ENCODE results near the gene VOPP1. TPM values are rescaled to one million over a fixed set of nuclear protein-coding genes. Genes with fewer than 3 reads are reported as not detected.

Gene VOPP1
- total and polyA plus RNA-seq, 3 experiments from 2014 or later, result 34.8 to 67.3 (median 65.6) TPM

DNA sequence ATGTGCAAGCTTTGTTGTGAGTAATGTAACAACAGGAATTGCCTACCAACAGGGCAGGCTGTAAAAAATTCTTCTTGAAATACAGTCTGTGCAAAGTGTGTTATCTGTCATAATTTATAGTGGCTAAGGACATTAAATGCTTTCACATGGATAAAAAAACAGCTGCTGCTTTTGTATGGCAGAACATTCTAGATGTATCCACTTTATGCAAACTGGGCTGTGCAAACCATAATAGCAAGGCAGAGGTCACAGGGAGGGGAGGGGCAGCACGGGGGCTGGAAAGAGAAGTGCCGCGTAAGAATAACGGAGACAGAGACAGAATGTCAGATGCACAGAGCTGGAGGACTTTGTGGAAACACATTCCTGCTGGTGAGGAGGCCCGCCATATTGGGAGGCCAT lies 86.1 kb downstream of the VOPP1 start:
- H3K36me3 ChIP-seq (ENCODE audit: insufficient read depth, low read length), result peaks cover 24% of the 10 kb centered on the region
- no peak for DNase-seq
- no peaks in the 10 kb centered on the region for H3K27me3 ChIP-seq (ENCODE audit: insufficient read depth, low read length, poor library complexity, severe bottlenecking)
- Mint-ChIP-seq H3K4me3 (no peak overlapping the region), H3K4me1 (peaks cover 45 to 90% (median 63%) of the 10 kb centered on the region in 3 donors), H3K36me3 (peaks cover 3 to 91% (median 19%) of the 10 kb centered on the region in 3 donors), H3K27me3 (no peaks in the 10 kb centered on the region), H3K27ac (peak overlapping the region in 1 of 8 donors; percentile 60), H3K9me3 (no peaks in the 10 kb centered on the region)
- ChIA-PET CTCF (no interaction called here), POLR2A (no interaction called here)
- no peak overlapping the region for H3K4me3 ChIP-seq (ENCODE audit: low read length)
- H3K9me3 ChIP-seq (ENCODE audit: low read length), result no peaks in the 10 kb centered on the region
- peaks cover 24% of the 10 kb centered on the region for H3K4me1 ChIP-seq (ENCODE audit: insufficient read depth, low read length)
- H3K27ac ChIP-seq (ENCODE audit: low read depth, low read length), result no peak overlapping the region

DNA sequence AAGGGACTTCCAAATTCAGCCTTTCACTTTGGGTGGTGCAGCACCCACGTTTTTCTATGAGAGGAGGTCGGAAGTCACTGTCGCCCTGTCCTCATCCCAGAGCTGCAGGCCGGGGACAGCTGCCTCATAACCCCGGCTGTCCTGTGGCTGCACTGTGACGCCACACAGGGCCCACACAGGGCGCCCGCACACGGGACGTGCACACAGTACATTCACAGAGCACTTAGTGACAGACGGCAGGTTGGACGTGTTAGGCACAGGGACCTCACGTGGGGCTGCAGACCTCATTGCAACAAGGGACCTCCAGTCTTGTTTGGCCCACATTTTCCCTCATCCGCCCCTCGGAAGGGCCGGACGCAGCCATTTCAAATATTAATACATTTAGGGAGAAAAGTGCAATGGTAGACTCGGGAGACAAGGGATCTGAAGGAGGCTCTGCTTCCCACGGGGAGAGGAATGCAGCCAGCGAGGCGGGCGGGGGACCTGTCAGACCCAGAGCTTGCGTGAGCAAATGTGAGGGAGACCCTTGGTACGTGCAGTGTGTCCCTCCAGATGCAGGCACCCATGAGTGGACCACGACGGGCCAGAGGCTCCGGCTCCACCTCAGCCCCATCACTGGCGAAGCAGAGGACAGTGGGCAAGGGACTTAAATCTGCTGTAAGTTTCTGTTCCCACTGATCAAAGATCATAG lies 86.7 kb downstream of the VOPP1 start:
- Mint-ChIP-seq H3K9me3 (no peaks in the 10 kb centered on the region), H3K4me1 (peaks cover 49 to 91% (median 68%) of the 10 kb centered on the region in 3 donors), H3K27me3 (no peaks in the 10 kb centered on the region), H3K4me3 (no peak overlapping the region), H3K36me3 (peaks cover 3 to 89% (median 22%) of the 10 kb centered on the region in 3 donors), H3K27ac (peak overlapping the region in 1 of 8 donors; percentile 70)
- Histone ChIP-seq H3K4me1 (ENCODE audit: insufficient read depth, low read length) (peaks cover 24% of the 10 kb centered on the region), H3K27me3 (ENCODE audit: insufficient read depth, low read length, poor library complexity, severe bottlenecking) (no peaks in the 10 kb centered on the region), H3K9me3 (ENCODE audit: low read length) (no peaks in the 10 kb centered on the region), H3K27ac (ENCODE audit: low read depth, low read length) (no peak overlapping the region), H3K36me3 (ENCODE audit: insufficient read depth, low read length) (peaks cover 22% of the 10 kb centered on the region), H3K4me3 (ENCODE audit: low read length) (no peak overlapping the region)
- POLR2A ChIA-PET, result no interaction called here
- DNase-seq, result no peak
- CTCF ChIA-PET, result no interaction called here

DNA sequence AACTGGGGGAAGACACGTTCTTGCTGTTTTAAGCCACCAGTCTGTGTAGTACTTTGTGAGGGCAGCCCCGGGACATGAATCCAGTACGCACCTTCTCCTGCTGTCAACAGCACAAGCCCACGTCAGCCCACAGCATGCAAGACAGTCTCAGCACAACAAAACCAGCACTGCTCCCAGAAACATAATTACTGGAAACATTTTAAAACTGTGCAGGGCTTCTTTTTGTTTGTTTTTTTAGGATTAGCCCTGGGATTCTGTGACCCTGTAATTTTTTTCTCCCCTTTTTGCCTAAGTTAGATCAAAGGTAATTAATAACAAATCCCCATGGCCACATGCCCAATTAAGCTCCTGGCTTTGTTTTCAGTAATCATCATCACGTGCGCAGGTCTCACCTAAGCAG lies 87.5 kb downstream of the VOPP1 start:
- H3K27ac Mint-ChIP-seq, result peak overlapping the region in 2 of 8 donors; percentile 13 to 17
- peaks cover 3 to 80% (median 24%) of the 10 kb centered on the region in 3 donors for H3K36me3 Mint-ChIP-seq
- H3K27me3 Mint-ChIP-seq, result no peaks in the 10 kb centered on the region
- H3K9me3 Mint-ChIP-seq, result no peaks in the 10 kb centered on the region
- H3K36me3 ChIP-seq (ENCODE audit: insufficient read depth, low read length), result peaks cover 14% of the 10 kb centered on the region
- no peak overlapping the region for H3K27ac ChIP-seq (ENCODE audit: low read depth, low read length)
- ChIA-PET POLR2A (no interaction called here), CTCF (no interaction called here)
- no peak overlapping the region for H3K4me3 Mint-ChIP-seq
- H3K4me1 ChIP-seq (ENCODE audit: insufficient read depth, low read length), result peaks cover 24% of the 10 kb centered on the region
- DNase-seq, result no peak
- peaks cover 50 to 92% (median 72%) of the 10 kb centered on the region in 3 donors for H3K4me1 Mint-ChIP-seq
- H3K27me3 ChIP-seq (ENCODE audit: insufficient read depth, low read length, poor library complexity, severe bottlenecking), result no peaks in the 10 kb centered on the region
- H3K4me3 ChIP-seq (ENCODE audit: low read length), result no peak overlapping the region
- no peaks in the 10 kb centered on the region for H3K9me3 ChIP-seq (ENCODE audit: low read length)

DNA sequence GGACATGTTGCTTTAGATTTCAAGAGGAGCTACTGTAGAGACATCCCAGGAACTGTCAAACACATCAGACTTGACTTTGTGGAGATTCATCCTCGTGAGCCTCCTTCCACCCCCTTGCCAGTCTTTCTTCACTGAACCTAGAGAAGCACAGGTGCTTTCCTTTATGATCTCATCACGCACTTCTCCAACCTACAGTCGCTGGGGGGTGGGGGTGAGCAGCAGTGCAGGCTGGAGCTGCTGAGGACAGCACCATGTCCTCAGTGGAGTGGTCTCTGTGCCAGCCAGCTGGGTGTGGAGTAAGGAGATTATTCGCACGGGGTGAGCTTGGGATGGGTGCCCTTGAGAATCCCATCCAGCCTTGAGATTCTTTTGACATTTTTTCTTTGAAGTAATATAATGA lies 88.1 kb downstream of the VOPP1 start:
- H3K27ac ChIP-seq (ENCODE audit: low read depth, low read length), result no peak overlapping the region
- Mint-ChIP-seq H3K4me1 (peaks cover 46 to 92% (median 72%) of the 10 kb centered on the region in 3 donors), H3K9me3 (no peaks in the 10 kb centered on the region), H3K27me3 (no peaks in the 10 kb centered on the region), H3K36me3 (peaks cover 3 to 75% (median 24%) of the 10 kb centered on the region in 3 donors), H3K4me3 (no peak overlapping the region), H3K27ac (peak overlapping the region in 7 of 8 donors; percentile 0 to 81 (median 42))
- H3K9me3 ChIP-seq (ENCODE audit: low read length), result no peaks in the 10 kb centered on the region
- no peak for DNase-seq
- H3K27me3 ChIP-seq (ENCODE audit: insufficient read depth, low read length, poor library complexity, severe bottlenecking), result no peaks in the 10 kb centered on the region
- ChIA-PET POLR2A (no interaction called here), CTCF (no interaction called here)
- H3K4me3 ChIP-seq (ENCODE audit: low read length), result no peak overlapping the region
- peaks cover 9% of the 10 kb centered on the region for H3K36me3 ChIP-seq (ENCODE audit: insufficient read depth, low read length)
- peaks cover 24% of the 10 kb centered on the region for H3K4me1 ChIP-seq (ENCODE audit: insufficient read depth, low read length)

DNA sequence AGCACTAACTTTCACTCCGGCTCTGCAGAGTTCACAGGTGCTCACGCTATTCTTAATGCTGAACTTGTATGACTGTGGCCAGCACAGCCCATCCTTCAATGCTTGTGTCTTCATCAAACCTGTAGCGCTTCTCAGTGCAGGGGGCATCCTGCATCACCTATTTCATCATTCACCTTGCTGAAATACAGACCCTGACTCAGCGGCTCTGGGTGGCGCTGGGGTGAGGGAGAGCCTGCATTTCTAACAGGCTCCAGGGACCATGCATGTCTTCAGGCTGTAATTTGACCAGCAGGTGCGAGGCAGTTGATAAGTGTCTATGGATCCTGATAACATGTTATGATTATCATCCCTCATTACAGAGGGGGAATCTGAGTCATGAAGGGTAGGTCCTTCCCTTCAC lies 89.3 kb downstream of the VOPP1 start:
- ChIA-PET POLR2A (no interaction called here), CTCF (no interaction called here)
- H3K27me3 Mint-ChIP-seq, result no peaks in the 10 kb centered on the region
- H3K36me3 Mint-ChIP-seq, result peaks cover 3 to 63% (median 24%) of the 10 kb centered on the region in 3 donors
- H3K4me1 ChIP-seq (ENCODE audit: insufficient read depth, low read length), result peaks cover 23% of the 10 kb centered on the region
- no peaks in the 10 kb centered on the region for H3K27me3 ChIP-seq (ENCODE audit: insufficient read depth, low read length, poor library complexity, severe bottlenecking)
- no peaks in the 10 kb centered on the region for H3K9me3 Mint-ChIP-seq
- H3K27ac Mint-ChIP-seq, result peak overlapping the region in 3 of 8 donors; percentile 12 to 68 (median 37)
- H3K4me3 Mint-ChIP-seq, result no peak overlapping the region
- peaks cover 41 to 91% (median 71%) of the 10 kb centered on the region in 3 donors for H3K4me1 Mint-ChIP-seq
- peaks cover 4% of the 10 kb centered on the region for H3K36me3 ChIP-seq (ENCODE audit: insufficient read depth, low read length)
- no peak overlapping the region for H3K27ac ChIP-seq (ENCODE audit: low read depth, low read length)
- no peak for DNase-seq
- no peak overlapping the region for H3K4me3 ChIP-seq (ENCODE audit: low read length)
- no peaks in the 10 kb centered on the region for H3K9me3 ChIP-seq (ENCODE audit: low read length)

DNA sequence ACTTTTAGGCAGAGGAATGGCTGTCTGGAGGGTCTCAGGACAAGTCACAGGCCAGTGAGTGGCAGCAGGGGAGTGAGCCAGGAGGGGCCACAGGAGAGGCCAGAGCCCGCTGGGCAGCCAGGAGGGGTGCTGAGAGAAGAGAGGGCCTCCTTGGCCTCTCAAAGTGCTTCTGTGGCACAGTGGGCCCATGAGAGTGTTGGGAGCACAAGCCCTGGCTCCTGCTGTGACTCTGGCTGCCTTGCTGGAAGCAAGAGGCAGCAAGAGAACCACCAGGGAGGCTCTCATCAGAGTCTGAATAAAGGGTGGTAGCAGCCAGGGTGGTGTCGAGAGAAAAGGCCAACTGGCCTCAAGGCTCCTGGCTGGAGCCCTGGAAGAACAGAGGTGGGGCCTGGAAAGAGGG lies 91.1 kb downstream of the VOPP1 start:
- Mint-ChIP-seq H3K27ac (peak overlapping the region in 4 of 8 donors; percentile 1 to 80 (median 5)), H3K36me3 (peaks cover 9 to 54% (median 20%) of the 10 kb centered on the region in 3 donors), H3K4me3 (no peak overlapping the region), H3K27me3 (no peaks in the 10 kb centered on the region), H3K4me1 (peaks cover 47 to 91% (median 76%) of the 10 kb centered on the region in 3 donors), H3K9me3 (no peaks in the 10 kb centered on the region)
- H3K4me3 ChIP-seq (ENCODE audit: low read length), result no peak overlapping the region
- ChIA-PET CTCF (no interaction called here), POLR2A (no interaction called here)
- no peak for DNase-seq
- H3K9me3 ChIP-seq (ENCODE audit: low read length), result no peaks in the 10 kb centered on the region
- no peak overlapping the region for H3K27ac ChIP-seq (ENCODE audit: low read depth, low read length)
- no peaks in the 10 kb centered on the region for H3K27me3 ChIP-seq (ENCODE audit: insufficient read depth, low read length, poor library complexity, severe bottlenecking)
- peaks cover 39% of the 10 kb centered on the region for H3K4me1 ChIP-seq (ENCODE audit: insufficient read depth, low read length)
- no peaks in the 10 kb centered on the region for H3K36me3 ChIP-seq (ENCODE audit: insufficient read depth, low read length)

DNA sequence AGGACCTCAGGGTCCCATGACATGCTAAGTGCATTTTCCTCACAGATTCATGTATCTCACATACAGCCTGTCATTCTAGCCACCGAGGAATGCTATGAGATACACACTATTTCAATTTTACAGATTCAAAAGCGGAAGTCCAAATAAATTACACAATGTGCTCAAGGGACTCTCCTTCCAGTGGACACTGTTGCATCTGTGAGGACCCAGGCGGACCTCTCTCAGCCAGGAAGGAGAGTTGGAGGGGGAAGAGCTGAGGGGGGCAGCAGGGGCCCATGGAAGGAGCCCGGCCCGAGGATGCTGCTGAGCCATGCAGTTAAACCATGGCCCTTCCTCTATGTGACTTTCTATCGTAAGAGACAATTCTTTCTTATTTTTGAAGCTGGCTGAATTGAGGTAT lies 93.6 kb downstream of the VOPP1 start:
- H3K9me3 Mint-ChIP-seq, result no peaks in the 10 kb centered on the region
- peaks cover 53% of the 10 kb centered on the region for H3K4me1 ChIP-seq (ENCODE audit: insufficient read depth, low read length)
- H3K36me3 ChIP-seq (ENCODE audit: insufficient read depth, low read length), result no peaks in the 10 kb centered on the region
- H3K27ac ChIP-seq (ENCODE audit: low read depth, low read length), result no peak overlapping the region
- CTCF ChIA-PET, result interaction anchor here (0.7 kb wide), 1 partner anchor 113 kb away, joined by 3 read pairs; no protein-coding TSS in a partner anchor
- H3K27me3 Mint-ChIP-seq, result no peaks in the 10 kb centered on the region
- peaks cover 56 to 92% (median 79%) of the 10 kb centered on the region in 3 donors for H3K4me1 Mint-ChIP-seq
- H3K36me3 Mint-ChIP-seq, result peaks cover 6 to 45% (median 9%) of the 10 kb centered on the region in 3 donors
- no peak for DNase-seq
- H3K4me3 ChIP-seq (ENCODE audit: low read length), result no peak overlapping the region
- peak overlapping the region in 2 of 8 donors; percentile 48 to 86 for H3K27ac Mint-ChIP-seq
- H3K9me3 ChIP-seq (ENCODE audit: low read length), result no peaks in the 10 kb centered on the region
- POLR2A ChIA-PET, result no interaction called here
- H3K4me3 Mint-ChIP-seq, result no peak overlapping the region
- no peaks in the 10 kb centered on the region for H3K27me3 ChIP-seq (ENCODE audit: insufficient read depth, low read length, poor library complexity, severe bottlenecking)

DNA sequence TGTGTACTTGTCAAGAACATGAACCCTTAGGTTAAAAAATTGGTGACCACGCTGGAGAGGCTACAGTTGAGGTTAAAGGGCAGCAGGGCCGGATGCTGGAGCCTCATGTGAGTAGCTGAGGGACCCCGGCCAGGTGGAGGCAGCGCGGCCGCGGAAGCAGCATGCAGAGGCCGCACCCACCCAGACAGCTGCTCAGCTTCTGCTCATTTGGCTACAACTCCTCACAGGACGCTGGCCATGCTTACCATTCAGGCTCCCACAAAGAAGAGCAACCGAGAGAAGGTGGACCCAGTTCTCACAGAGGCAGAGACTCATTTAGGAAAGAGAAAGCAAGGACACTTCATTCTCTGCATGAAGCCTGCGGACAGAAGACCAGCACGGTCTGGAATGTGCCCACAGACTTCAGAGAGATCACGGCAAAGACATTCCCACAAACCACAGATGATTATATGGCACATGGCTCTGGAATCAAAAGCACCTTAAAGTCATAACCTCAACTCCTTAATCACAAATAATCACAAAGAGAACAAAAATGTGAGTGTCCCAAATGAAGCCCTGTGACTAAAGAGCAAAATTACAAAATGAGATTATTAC lies 94.4 kb downstream of the VOPP1 start:
- Mint-ChIP-seq H3K9me3 (no peaks in the 10 kb centered on the region), H3K36me3 (peaks cover 6 to 40% (median 10%) of the 10 kb centered on the region in 3 donors), H3K4me1 (peaks cover 57 to 92% (median 78%) of the 10 kb centered on the region in 3 donors), H3K27me3 (no peaks in the 10 kb centered on the region), H3K27ac (peak overlapping the region; percentile 30 to 86 (median 68)), H3K4me3 (peak overlapping the region in 1 of 7 donors; percentile 8)
- no peaks in the 10 kb centered on the region for H3K9me3 ChIP-seq (ENCODE audit: low read length)
- peaks cover 59% of the 10 kb centered on the region for H3K4me1 ChIP-seq (ENCODE audit: insufficient read depth, low read length)
- CTCF ChIA-PET, result no interaction called here
- no peaks in the 10 kb centered on the region for H3K27me3 ChIP-seq (ENCODE audit: insufficient read depth, low read length, poor library complexity, severe bottlenecking)
- no peak overlapping the region for H3K27ac ChIP-seq (ENCODE audit: low read depth, low read length)
- POLR2A ChIA-PET, result no interaction called here
- no peak for DNase-seq
- no peaks in the 10 kb centered on the region for H3K36me3 ChIP-seq (ENCODE audit: insufficient read depth, low read length)
- H3K4me3 ChIP-seq (ENCODE audit: low read length), result no peak overlapping the region
